GM18526 (cell line): Measurements from ENCODE around the gene NTM.

Experiments used
- POLR2A ChIP-seq: IDR thresholded peaks from 3 replicates; pipeline ENCODE4 v1.6.1; 2011; ENCODE audit not compliant: insufficient read length; ENCODE audit errors: extremely low read depth

The NTM gene

GRCh38 chr11:131734871-131735270 is 364.5 kb downstream of the NTM start:
- no peak for TF ChIP-seq POLR2A

DNA sequence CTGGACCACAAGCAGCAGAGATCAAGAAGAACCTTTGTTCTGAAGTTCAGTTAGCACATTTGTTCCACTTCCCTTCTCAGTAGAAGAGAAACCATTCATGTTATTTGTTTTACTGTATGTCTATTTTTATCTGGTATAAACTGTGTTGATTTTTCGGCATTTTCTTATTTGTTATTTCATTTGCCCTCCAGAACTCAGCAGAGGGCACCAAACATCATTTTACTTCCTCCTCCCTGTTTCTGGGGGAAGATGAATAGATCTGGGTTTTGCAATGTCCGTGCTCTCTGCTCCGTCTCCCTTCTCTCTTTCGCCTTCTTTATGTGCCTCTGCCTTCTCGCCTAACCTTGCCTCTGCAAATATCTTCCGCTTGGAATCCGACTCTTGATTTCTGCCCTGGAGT is 366.9 kb downstream of the NTM start:
- no peak for TF ChIP-seq POLR2A

DNA sequence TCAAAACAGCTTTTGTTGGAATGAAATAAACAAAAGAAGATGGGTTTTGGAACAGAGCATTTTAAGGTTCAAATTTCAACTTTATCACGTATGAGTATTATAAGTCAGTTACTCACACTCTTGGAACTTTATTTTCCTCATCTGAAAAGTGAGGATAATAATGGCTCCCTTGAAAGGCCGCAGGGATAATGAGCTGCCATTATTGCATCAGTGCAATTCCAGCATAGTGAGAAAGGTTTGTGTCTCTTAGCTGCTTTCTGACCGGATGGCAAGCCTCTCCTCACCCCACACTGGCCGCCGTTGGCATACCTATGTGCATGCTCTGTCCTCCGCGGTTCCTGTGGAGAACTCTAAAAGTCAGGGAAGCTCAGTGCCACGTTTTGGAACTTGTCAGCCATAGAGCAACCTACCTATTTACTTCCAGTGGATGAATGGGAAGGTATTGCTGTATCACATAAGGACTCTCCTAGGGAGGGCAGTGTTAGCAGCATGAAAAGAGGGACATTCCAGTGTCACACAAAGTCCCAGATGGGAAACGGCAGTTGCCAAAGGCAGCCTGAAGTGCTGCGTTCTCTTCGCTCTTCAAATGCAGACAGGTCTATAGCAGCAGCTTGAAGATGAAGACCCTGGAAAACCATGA is 368.9 kb downstream of the NTM start:
- no peak for TF ChIP-seq POLR2A

GRCh38 chr11:131744847-131745246 is 374.4 kb downstream of the NTM start:
- no peak for TF ChIP-seq POLR2A

- no peak for TF ChIP-seq POLR2A
These were observed 375.0 kb downstream of the NTM start for GRCh38 chr11:131745405-131745804.

GRCh38 chr11:131746201-131746600 is 375.8 kb downstream of the NTM start:
- TF ChIP-seq POLR2A = no peak

DNA sequence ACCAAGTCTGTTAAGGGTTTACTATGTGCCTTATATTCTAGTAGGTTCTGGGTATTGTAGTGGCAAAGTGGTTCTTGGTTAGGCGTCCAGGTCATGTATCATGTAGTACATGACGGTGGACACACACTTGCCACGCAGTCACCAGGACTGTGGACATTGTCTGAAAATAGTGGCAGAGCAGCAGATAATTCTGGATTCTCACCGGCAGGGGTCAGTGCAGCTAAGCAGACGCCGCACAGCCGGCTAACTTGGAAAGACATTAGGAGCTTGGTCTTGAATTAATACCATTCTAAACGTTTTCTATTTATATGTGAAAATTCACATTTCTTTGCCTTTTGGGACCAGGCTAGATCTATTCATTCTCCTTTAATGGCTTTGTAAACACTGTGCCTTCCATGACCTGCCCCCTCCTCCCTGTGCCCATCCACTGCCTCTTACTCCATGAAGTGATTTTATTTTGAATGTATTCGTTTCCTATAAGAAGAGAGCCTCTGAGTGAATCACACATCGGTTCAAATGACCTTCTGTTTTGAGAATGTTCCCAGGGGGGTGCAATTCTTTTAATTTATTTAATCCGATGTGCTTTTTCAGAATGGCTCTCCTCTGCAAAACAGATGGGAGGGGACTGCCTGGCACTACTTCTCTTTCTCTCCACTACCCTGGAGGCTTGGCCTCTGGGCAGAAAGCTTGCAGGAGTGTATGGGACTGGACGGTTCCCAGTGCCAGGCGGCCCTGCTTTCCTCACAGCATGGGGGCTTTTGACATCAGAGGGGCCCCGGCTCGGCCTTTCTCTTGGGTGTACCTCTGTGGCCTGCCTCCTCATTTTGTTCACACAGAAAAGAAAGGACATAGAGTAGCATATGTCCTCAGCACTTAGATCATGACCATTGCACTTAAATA is 378.0 kb downstream of the NTM start:
- TF ChIP-seq POLR2A = no peak

- TF ChIP-seq POLR2A = no peak
These were observed 378.7 kb downstream of the NTM start for GRCh38 chr11:131749101-131749500.

DNA sequence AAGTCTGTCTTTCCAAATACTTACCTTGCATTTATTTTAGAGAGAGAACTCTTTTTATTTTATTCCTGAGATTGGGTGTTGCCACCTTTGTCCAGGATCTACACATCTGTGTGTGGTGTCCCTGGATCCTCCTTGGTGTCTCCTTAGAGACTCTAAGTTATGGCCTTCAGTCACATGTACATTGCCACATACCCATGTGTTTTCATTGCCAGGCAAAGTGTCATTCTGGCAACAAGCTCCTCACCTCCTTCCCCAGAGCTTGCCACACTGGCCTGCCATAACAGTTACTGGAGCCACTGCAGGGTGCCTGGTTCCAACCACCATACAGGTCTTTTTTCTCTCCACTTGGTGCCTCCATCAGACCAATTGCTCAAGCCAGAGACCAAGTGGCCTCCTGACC is 379.7 kb downstream of the NTM start:
- TF ChIP-seq POLR2A = no peak

GRCh38 chr11:131750692-131751091 is 380.3 kb downstream of the NTM start:
- TF ChIP-seq POLR2A = no peak

DNA sequence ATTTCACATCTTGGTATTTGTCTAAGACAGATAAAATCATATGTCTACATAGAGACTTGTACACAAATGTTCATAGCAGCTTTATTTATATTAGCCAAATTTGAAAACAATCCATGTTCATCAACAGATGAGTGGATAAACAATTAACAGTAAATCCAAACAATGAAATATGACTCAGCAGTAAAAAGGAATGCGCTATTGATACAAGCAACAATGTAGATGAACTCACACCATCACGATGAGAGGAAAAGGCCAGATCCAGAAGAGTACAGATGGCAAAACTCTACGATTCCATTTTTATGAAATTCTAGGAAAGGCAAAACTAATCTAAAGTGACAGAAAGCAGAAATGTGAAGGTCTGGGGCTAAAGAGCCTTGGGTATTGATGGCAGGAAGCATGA is 384.3 kb downstream of the NTM start:
- TF ChIP-seq POLR2A = no peak

DNA sequence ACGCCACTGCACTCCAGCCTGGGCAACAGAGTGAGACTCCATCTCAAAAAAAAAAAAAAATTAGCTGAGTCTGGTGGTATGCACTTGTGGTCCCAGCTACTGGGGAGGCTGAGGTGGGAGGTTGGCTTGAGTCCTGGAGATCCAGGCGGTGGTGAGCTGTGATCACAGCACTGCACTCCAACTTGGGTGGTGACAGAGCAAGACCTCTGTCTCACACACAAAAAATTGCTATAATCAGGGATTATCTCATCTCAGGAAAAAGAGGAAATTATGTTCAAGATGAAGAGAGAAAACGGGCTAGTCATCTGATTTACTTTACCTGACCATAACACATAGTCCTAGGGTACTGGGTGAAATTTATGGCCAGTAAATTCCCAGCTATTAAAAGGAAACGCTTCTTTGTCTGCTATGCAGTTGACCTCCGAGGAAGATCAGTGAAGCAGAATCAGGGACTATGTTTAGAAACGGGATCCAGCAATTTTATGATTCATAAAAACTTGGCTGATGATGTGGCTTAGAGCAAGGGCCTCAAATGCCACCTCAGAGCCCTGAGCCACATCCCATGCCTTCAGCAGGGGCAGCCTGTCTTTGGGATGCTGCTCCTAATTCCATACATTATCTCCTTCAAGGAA is 386.2 kb downstream of the NTM start:
- no peak for TF ChIP-seq POLR2A

DNA sequence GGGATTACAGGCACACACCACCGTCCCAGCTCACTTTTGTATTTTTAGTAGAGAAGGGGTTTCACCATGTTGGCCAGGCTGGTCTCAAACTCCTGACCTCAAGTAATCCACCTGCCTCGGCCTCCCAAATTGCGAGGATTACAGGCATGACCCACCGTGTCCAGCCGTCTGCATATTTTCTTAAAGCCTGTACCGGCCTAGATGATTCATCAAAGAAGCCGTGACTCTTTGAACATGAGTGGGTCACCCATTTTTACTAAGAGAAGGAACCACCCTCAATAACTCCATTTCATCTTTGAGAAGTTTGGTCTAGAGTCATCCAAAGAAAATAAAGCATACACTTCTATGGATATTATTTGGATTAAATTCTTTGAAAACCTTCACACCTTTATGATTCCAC is 388.3 kb downstream of the NTM start:
- TF ChIP-seq POLR2A = no peak

DNA sequence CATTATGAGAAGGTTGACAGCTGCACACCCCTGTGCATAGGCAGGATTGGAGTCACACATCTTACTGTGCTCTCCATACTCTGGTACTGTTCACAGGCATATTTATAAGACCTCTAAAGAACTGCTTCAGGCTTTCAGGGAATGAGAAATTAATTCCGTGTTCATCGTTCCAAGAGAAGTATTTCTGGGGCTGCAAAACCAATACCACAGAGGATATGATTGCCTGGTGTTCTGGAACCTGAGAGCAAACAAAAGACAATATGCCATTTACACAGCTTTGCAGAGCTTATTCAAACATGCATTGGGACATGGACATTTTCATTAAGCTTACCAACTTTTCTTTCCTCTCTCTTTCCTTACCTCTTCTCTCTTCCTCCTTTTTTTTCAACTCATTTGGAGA is 388.7 kb downstream of the NTM start:
- no peak for TF ChIP-seq POLR2A

GRCh38 chr11:131760091-131761061 is 390.0 kb downstream of the NTM start:
- no peak for TF ChIP-seq POLR2A
